ENCODE measurements around the gene VIPR2.
"Not testable (repeated sequence)": the region's sequence is repeated elsewhere in the genome, so short reads cannot be mapped to it uniquely, and the experiment has no call there.

Gene VIPR2

GRCh38 chr7:159006610-159007130 lies 138.0 kb downstream of the VIPR2 start:
- Histone ChIP-seq H2AFZ (ENCODE audit: low read length) (no peak overlapping the region), H3K27me3 (replicated peaks; ENCODE audit: insufficient read depth, low read length) (peaks cover 60% of the 10 kb centered on the region), H3K79me2 (ENCODE audit: low read length) (no peaks in the 10 kb centered on the region), H3F3A (ENCODE audit: insufficient read depth, low read length) (no peaks in the 10 kb centered on the region), H3K9ac (ENCODE audit: low read length) (no peak overlapping the region), H3K4me3 (ENCODE audit: low read length) (no peak overlapping the region), H3K36me3 (replicated peaks; ENCODE audit: insufficient read depth, low read length) (no peaks in the 10 kb centered on the region), H3K4me1 (ENCODE audit: low read length) (no peaks in the 10 kb centered on the region), H3K27ac (ENCODE audit: low read length) (no peak overlapping the region), H3K9me2 (replicated peaks; ENCODE audit: insufficient read depth, low read length) (no peaks in the 10 kb centered on the region), H3K4me2 (ENCODE audit: low read depth, low read length) (no peak overlapping the region), H3K9me3 (replicated peaks; ENCODE audit: insufficient read depth, low read length) (no peaks in the 10 kb centered on the region), H4K20me1 (ENCODE audit: insufficient read depth, low read length) (no peaks in the 10 kb centered on the region)
- TF ChIP-seq CTCF (IDR thresholded peaks at IDR 0.05; ENCODE audit: low read length) (no peak), EZH2phosphoT487 (IDR thresholded peaks at IDR 0.05; ENCODE audit: low read length) (no peak), EZH2 (optimal IDR thresholded peaks at IDR 0.05; ENCODE audit: low read depth, low read length) (no peak)
- DNase-seq: no peak

GRCh38 chr7:159006022-159006609 lies 138.6 kb downstream of the VIPR2 start:
- not testable (repeated sequence) for H4K20me1 ChIP-seq (ENCODE audit: insufficient read depth, low read length); H3K9me3 ChIP-seq (replicated peaks; ENCODE audit: insufficient read depth, low read length); H3K9ac ChIP-seq (ENCODE audit: low read length); H3K27ac ChIP-seq (ENCODE audit: low read length); H3K36me3 ChIP-seq (replicated peaks; ENCODE audit: insufficient read depth, low read length); H3K4me2 ChIP-seq (ENCODE audit: low read depth, low read length); H3F3A ChIP-seq (ENCODE audit: insufficient read depth, low read length); H3K4me1 ChIP-seq (ENCODE audit: low read length); H3K79me2 ChIP-seq (ENCODE audit: low read length); H3K9me2 ChIP-seq (replicated peaks; ENCODE audit: insufficient read depth, low read length); DNase-seq; H3K4me3 ChIP-seq (ENCODE audit: low read length); H2AFZ ChIP-seq (ENCODE audit: low read length)
- peaks cover 60% of the 10 kb centered on the region for H3K27me3 ChIP-seq (replicated peaks; ENCODE audit: insufficient read depth, low read length)

- Histone ChIP-seq H4K20me1 (ENCODE audit: insufficient read depth, low read length) (no peaks in the 10 kb centered on the region), H3K27ac (ENCODE audit: low read length) (no peak overlapping the region), H3K9me3 (replicated peaks; ENCODE audit: insufficient read depth, low read length) (no peaks in the 10 kb centered on the region), H3K27me3 (replicated peaks; ENCODE audit: insufficient read depth, low read length) (peaks cover 63% of the 10 kb centered on the region), H3K4me3 (ENCODE audit: low read length) (no peak overlapping the region), H3K79me2 (ENCODE audit: low read length) (no peaks in the 10 kb centered on the region), H3K9me2 (replicated peaks; ENCODE audit: insufficient read depth, low read length) (no peaks in the 10 kb centered on the region), H3K4me2 (ENCODE audit: low read depth, low read length) (no peak overlapping the region), H3K4me1 (ENCODE audit: low read length) (no peaks in the 10 kb centered on the region), H2AFZ (ENCODE audit: low read length) (no peak overlapping the region), H3F3A (ENCODE audit: insufficient read depth, low read length) (no peaks in the 10 kb centered on the region), H3K9ac (ENCODE audit: low read length) (no peak overlapping the region), H3K36me3 (replicated peaks; ENCODE audit: insufficient read depth, low read length) (no peaks in the 10 kb centered on the region)
- no peak for DNase-seq
- no peak for TF ChIP-seq EZH2phosphoT487 (IDR thresholded peaks at IDR 0.05; ENCODE audit: low read length)
Measured at GRCh38 chr7:159005618-159006017, 139.0 kb downstream of the VIPR2 start.

- no peak overlapping the region for H3K27ac ChIP-seq (ENCODE audit: low read length)
- no peaks in the 10 kb centered on the region for H3K9me3 ChIP-seq (replicated peaks; ENCODE audit: insufficient read depth, low read length)
- H3K9me2 ChIP-seq (replicated peaks; ENCODE audit: insufficient read depth, low read length): no peaks in the 10 kb centered on the region
- H3K36me3 ChIP-seq (replicated peaks; ENCODE audit: insufficient read depth, low read length): no peaks in the 10 kb centered on the region
- no peak for TF ChIP-seq EZH2 (optimal IDR thresholded peaks at IDR 0.05; ENCODE audit: low read depth, low read length)
- TF ChIP-seq EZH2phosphoT487 (IDR thresholded peaks at IDR 0.05; ENCODE audit: low read length): no peak
- no peak for TF ChIP-seq CTCF (IDR thresholded peaks at IDR 0.05; ENCODE audit: low read length)
- no peak overlapping the region for H3K9ac ChIP-seq (ENCODE audit: low read length)
- H3F3A ChIP-seq (ENCODE audit: insufficient read depth, low read length): no peaks in the 10 kb centered on the region
- DNase-seq: no peak
- no peak overlapping the region for H2AFZ ChIP-seq (ENCODE audit: low read length)
- H3K27me3 ChIP-seq (replicated peaks; ENCODE audit: insufficient read depth, low read length): peaks cover 62% of the 10 kb centered on the region
- H4K20me1 ChIP-seq (ENCODE audit: insufficient read depth, low read length): no peaks in the 10 kb centered on the region
- H3K4me3 ChIP-seq (ENCODE audit: low read length): no peak overlapping the region
- no peaks in the 10 kb centered on the region for H3K4me1 ChIP-seq (ENCODE audit: low read length)
- H3K4me2 ChIP-seq (ENCODE audit: low read depth, low read length): no peak overlapping the region
- no peaks in the 10 kb centered on the region for H3K79me2 ChIP-seq (ENCODE audit: low read length)
Measured at GRCh38 chr7:159004411-159004810, 140.3 kb downstream of the VIPR2 start.

Data from MM.1S (cell line).